T-helper 2 cell treated with Interferon-gamma antibody and Interleukin-4, amounts not matched to agents 100 ng/mL and 5 ng/mL, for 36 hours (primary cell): ENCODE data around the gene LBHD2. TPM values are rescaled to one million over a fixed set of nuclear protein-coding genes. Genes with fewer than 3 reads are reported as not detected.

ENCODE experiments used
- intact Hi-C: fragments of 100-400 bp; cut with micrococcal nuclease; formaldehyde crosslinking; loops from one replicate; pipeline ENCODE4 v1.15.1; 2023
- total RNA-seq: library from RNA; stranded (reverse); gene quantifications from 2 replicates; pipeline ENCODE4 v1.2.3, GENCODE V29; 2022

Gene LBHD2
- total RNA-seq, 1 donor from 2014 or later, result not detected

- intact Hi-C loops, result no loop called here
Observed at GRCh38 chr14:103068351-103069073, 15.5 kb upstream of the LBHD2 start.

DNA sequence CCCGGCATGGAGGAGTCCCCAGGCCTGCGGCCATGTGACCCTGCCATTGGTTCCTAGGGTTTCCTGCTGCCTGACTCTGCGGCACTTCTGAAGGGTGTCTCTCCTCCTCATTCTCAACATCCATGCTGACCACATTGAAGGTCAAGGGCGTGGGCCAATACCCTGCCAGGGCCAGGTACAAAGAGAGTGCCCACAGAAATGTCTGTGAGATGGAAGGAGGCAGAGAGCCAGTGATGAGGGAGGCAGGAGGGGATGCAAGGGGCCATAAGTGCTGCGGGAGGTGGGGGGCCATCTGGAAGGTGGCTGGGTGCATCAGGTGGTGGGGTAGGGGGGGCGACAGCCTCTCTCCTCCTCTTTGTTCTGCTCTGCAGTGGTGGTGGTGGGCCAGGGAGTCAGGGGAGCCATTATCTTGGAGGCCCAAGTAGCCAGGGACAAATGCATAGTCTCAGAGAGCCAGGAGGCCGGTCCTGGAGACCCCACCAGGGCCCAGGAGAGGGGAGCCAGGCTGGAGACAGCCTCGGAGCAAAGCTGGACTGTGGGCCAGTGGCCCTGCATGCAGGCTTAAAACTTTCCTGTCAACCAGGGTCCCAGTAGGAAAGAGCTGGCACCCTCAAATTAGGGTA is 13.6 kb upstream of the LBHD2 start:
- intact Hi-C loops, result no loop called here

GRCh38 chr14:103070971-103071542 is 13.0 kb upstream of the LBHD2 start:
- intact Hi-C loops, result no loop called here

DNA sequence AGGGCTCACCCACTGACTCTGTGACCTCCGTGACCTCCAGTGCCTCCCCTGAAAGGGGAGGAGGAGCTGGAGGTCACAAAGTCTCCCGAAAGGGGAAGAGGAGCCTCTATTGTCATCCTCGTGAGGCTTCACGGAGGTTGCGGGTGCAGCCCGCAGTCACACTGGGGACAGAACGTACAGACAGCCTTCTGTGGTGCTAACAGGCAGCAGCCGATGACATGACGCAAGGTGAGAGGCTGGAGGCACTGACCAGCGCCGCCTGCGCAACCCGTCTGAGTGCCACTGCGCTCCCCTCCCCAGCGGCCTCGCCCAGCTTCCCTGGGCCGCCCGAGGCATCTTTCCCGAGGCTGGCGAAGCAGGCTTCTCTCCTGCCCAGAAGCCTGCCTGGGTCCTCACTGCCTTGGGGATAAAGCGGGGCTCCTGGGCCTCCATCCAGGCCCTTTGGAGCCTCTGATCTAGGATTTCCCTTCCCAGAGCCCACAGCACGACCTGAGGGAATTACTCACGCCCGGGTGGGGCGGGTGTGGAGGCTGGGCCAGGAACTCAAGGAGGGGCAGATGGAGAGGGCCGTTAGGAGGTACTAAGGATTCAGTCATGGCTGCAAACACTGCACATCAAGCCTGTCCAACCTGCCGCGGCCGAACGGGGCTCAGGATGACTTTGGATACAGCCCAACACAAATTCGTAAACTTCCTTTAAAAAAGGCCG is 12.3 kb upstream of the LBHD2 start:
- intact Hi-C loops, result no loop called here

- intact Hi-C loops, result no loop called here
Observed at GRCh38 chr14:103072595-103073366, 11.2 kb upstream of the LBHD2 start.

- intact Hi-C loops, result no loop called here
Observed at GRCh38 chr14:103073367-103073875, 10.6 kb upstream of the LBHD2 start.

- intact Hi-C loops, result no loop called here
Observed at GRCh38 chr14:103073876-103074728, 9.9 kb upstream of the LBHD2 start.

- intact Hi-C loops, result loop anchor here (5.0 kb wide), 1 partner anchor 217 kb away; no protein-coding TSS in a partner anchor
Observed at GRCh38 chr14:103074729-103075367, 9.2 kb upstream of the LBHD2 start.

DNA sequence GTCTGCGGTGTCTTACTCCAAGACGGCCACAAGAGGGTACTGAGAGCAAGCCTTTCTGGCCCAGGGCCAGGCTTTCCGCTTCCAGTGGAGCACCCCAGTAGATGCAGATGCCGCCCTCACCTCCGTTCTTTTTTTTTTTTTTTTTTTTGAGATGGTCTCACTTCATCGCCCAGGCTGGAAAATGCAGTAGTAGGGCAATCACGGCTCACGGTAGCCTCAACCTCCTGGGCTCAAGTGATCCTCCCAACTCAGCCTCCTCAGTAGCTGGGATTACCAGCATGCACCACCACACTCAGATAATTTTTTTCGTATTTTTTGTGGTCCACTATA is 5.6 kb upstream of the LBHD2 start:
- intact Hi-C loops, result loop anchor here (1.0 to 5.0 kb wide), 2 partner anchors 13 to 214 kb away; no protein-coding TSS in a partner anchor

GRCh38 chr14:103078860-103079587 is 5.0 kb upstream of the LBHD2 start:
- intact Hi-C loops, result loop anchor here (1.0 to 5.0 kb wide), 2 partner anchors 12 to 213 kb away; no protein-coding TSS in a partner anchor

GRCh38 chr14:103081951-103082350 is 2.1 kb upstream of the LBHD2 start:
- intact Hi-C loops, result no loop called here

GRCh38 chr14:103085106-103086091 is 1.4 kb downstream of the LBHD2 start:
- intact Hi-C loops, result no loop called here

DNA sequence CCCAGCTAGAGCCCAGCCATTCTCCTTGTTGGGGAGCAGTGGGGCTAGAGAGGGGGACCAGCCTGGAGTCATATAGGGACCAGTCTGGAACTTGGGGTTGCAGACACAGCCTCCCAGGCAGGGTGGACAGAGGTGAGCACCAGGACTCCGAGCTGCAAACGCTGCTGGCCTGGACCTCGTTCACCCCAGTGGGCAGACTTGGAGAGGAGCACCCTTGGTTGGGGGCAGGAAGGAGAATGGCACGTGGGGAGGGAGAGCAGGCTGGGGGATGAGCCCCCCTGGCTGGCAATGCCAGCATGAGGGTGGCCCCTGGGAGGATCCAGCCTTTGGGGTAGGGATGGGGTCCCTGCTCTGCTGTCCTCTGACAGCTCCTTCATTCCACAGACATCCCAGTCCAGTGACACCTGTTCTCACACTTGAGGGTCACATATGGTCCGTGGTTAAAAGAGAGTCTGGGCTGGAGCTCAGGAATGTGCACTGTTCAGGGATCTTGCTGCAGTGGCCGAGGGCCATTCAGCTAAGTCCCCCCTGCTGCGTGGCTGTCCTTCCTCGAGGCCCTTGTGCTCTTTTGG is 2.8 kb downstream of the LBHD2 start:
- intact Hi-C loops, result no loop called here

DNA sequence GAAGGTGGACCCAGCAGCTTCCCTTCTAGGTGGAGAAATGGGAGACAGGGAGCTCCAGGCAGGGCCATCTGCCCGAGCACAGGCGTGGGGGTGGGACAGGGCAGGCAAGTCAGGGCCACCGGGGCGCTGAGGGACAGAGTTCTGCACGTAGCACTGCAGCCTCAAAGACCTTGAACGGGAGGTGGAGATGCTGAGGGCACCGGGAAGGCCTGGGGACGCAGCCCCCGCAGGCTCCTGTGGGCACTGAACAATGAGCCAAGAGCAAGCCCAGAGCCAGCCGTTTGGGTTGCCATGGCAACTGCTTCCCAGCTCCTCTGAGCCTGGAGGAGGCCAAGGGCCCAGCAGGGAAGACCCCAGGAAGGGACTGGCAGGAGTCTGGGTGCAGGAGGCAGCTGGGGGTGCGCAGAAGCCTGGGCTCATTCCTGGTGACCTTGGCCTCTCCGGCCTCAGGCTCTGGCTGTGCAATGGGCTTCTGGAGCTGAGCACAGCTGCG is 3.4 kb downstream of the LBHD2 start:
- intact Hi-C loops, result no loop called here

DNA sequence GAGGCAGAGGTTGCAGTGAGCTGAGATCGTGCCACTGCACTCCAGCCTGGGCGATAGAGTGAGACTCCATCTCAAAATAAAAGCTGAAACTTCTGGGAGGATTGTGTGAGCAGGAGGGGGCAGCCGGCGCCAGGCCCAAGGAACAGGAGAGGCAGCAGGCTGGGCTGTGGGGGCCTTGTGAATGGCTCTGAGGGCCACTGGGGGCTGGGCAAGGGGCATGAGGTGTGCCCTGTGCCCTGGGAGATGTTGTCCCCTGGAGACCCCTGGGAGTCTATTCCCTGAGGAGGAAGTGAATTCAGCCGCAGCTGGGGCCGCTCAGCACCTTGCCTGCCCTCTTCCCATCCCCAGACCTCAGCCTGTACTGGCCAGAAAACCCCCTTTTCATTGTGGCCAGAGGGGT is 4.9 kb downstream of the LBHD2 start:
- intact Hi-C loops, result no loop called here

- intact Hi-C loops, result loop anchor here (5.0 kb wide), 1 partner anchor 397 kb away; no protein-coding TSS in a partner anchor
Observed at GRCh38 chr14:103089386-103090335, 5.7 kb downstream of the LBHD2 start.
